ENCODE results near the gene TBCD. TPM values are rescaled to one million over a fixed set of nuclear protein-coding genes. Genes with fewer than 3 reads are reported as not detected.
A peak's percentile ranks its signal among the peaks of the same experiment; 100 is the strongest.
"Not testable (repeated sequence)": the region's sequence is repeated elsewhere in the genome, so short reads cannot be mapped to it uniquely, and the experiment has no call there.

The TBCD gene
- total and polyA plus RNA-seq, 12 donors = 25.6 to 240 (median 66.2) TPM

GRCh38 chr17:82963104-82963950 lies 211.5 kb downstream of the TBCD start:
- intact Hi-C loops (cut with DNase I) = loop anchor here in 1 of 2 donors (10.0 kb wide), 1 partner anchor 59 kb away; no protein-coding TSS in a partner anchor

GRCh38 chr17:82964451-82964850 lies 212.6 kb downstream of the TBCD start:
- WGBS, 4 donors = 81 to 90% (median 87%) methylated on average over 17 to 32 of the region's 32 CpGs
- not testable (repeated sequence) for H3K9me3 ChIP-seq (replicated peaks in 1 of 3); H3K4me3 ChIP-seq; H3K4me1 ChIP-seq (replicated peaks in 1 of 2); H3K36me3 ChIP-seq (replicated peaks in 1 of 2); H3K27me3 ChIP-seq; H3K27ac ChIP-seq
- intact Hi-C loops (cut with DNase I) = loop anchor here in 1 of 2 donors (10.0 kb wide), 1 partner anchor 60 kb away; no protein-coding TSS in a partner anchor
- DNase-seq = peak in 1 of 7 donors; percentile 44

More at GRCh38 chr17:82963104-82963950, 211.5 kb downstream of the TBCD start:
- Histone ChIP-seq H3K4me3 (no peak overlapping the region), H3K27me3 (no peaks in the 10 kb centered on the region), H3K9me3 (replicated peaks in 1 of 3) (no peaks in the 10 kb centered on the region), H3K27ac (peak overlapping the region in 2 of 5 donors; percentile 50 to 63), H3K36me3 (replicated peaks in 1 of 2) (no peaks in the 10 kb centered on the region), H3K4me1 (replicated peaks in 1 of 2) (peaks cover 0 to 4% of the 10 kb centered on the region in 2 donors)
- TF ChIP-seq CTCF (IDR thresholded peaks at IDR 0.05) (peak; percentile 18 to 79 (median 68)), POLR2A (IDR thresholded peaks at IDR 0.05) (no peak)
- WGBS, 4 donors = 36 to 40% (median 37%) methylated on average over 13 to 25 of the region's 25 CpGs
- DNase-seq = peak; percentile 61 to 88 (median 76)

GRCh38 chr17:82964851-82965341 lies 213.0 kb downstream of the TBCD start:
- intact Hi-C loops (cut with DNase I) = loop anchor here in 1 of 2 donors (10.0 kb wide), 1 partner anchor 60 kb away; no protein-coding TSS in a partner anchor
- peak in 1 of 7 donors; percentile 41 for DNase-seq
- 83 to 95% (median 91%) methylated on average over 10 to 25 of the region's 25 CpGs for WGBS, 4 donors

GRCh38 chr17:82965371-82965770 lies 213.5 kb downstream of the TBCD start:
- no peak overlapping the region for H3K4me3 ChIP-seq
- H3K27me3 ChIP-seq = no peaks in the 10 kb centered on the region
- WGBS, 4 donors = 92 to 99% (median 93%) methylated on average over 11 to 13 of the region's 13 CpGs
- no peak for TF ChIP-seq CTCF (IDR thresholded peaks at IDR 0.05)
- TF ChIP-seq POLR2A (IDR thresholded peaks at IDR 0.05) = no peak
- intact Hi-C loops (cut with DNase I) = loop anchor here in 1 of 2 donors (10.0 kb wide), 1 partner anchor 61 kb away; no protein-coding TSS in a partner anchor
- peak in 1 of 7 donors; percentile 28 for DNase-seq
- H3K27ac ChIP-seq = no peak overlapping the region
- H3K9me3 ChIP-seq (replicated peaks in 1 of 3) = no peaks in the 10 kb centered on the region
- H3K36me3 ChIP-seq (replicated peaks in 1 of 2) = no peaks in the 10 kb centered on the region
- peaks cover 0 to 4% of the 10 kb centered on the region in 2 donors for H3K4me1 ChIP-seq (replicated peaks in 1 of 2)

More at GRCh38 chr17:82964851-82965341, 213.0 kb downstream of the TBCD start:
- TF ChIP-seq CTCF (IDR thresholded peaks at IDR 0.05) (no peak), POLR2A (IDR thresholded peaks at IDR 0.05) (no peak)
- H3K27me3 ChIP-seq = no peaks in the 10 kb centered on the region
- H3K36me3 ChIP-seq (replicated peaks in 1 of 2) = no peaks in the 10 kb centered on the region
- peaks cover 0 to 4% of the 10 kb centered on the region in 2 donors for H3K4me1 ChIP-seq (replicated peaks in 1 of 2)
- no peaks in the 10 kb centered on the region for H3K9me3 ChIP-seq (replicated peaks in 1 of 3)
- H3K27ac ChIP-seq = no peak overlapping the region
- no peak overlapping the region for H3K4me3 ChIP-seq
